Central memory CD4-positive, alpha-beta T cell (primary cell): ENCODE results near the gene GPC2.
A peak's percentile ranks its signal among the peaks of the same experiment; 100 is the strongest.
"Not testable (repeated sequence)": the region's sequence is repeated elsewhere in the genome, so short reads cannot be mapped to it uniquely, and the experiment has no call there.

Experiments used
- DNase-seq: peaks from one replicate; pipeline ENCODE4 v3.0.0; 2022

GPC2 gene

DNA sequence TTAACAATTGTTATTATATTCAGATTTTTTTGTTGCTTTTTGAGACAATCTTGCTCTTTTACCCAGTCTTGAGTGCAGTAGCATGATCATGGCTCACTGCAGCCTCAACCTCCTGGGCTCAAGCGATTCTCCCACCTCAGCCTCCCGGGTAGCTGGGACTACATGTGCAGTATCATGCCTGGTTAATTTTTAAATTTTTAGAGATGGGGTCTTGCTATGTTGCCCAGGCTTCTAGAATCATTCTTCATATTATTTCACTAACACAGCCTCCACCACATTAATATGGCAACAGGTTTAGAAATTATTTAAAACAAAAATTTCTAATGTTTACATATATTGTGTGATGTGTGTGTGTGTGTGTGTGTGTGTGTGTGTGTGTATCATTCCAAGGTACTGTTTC lies 29.9 kb downstream of the GPC2 start:
- DNase-seq, result no peak

GRCh38 chr7:100146350-100146749 lies 30.8 kb downstream of the GPC2 start:
- not testable (repeated sequence) for DNase-seq

- no peak for DNase-seq
Observed at GRCh38 chr7:100142461-100142860, 34.7 kb downstream of the GPC2 start.

GRCh38 chr7:100141555-100141949 lies 35.6 kb downstream of the GPC2 start:
- no peak for DNase-seq

DNA sequence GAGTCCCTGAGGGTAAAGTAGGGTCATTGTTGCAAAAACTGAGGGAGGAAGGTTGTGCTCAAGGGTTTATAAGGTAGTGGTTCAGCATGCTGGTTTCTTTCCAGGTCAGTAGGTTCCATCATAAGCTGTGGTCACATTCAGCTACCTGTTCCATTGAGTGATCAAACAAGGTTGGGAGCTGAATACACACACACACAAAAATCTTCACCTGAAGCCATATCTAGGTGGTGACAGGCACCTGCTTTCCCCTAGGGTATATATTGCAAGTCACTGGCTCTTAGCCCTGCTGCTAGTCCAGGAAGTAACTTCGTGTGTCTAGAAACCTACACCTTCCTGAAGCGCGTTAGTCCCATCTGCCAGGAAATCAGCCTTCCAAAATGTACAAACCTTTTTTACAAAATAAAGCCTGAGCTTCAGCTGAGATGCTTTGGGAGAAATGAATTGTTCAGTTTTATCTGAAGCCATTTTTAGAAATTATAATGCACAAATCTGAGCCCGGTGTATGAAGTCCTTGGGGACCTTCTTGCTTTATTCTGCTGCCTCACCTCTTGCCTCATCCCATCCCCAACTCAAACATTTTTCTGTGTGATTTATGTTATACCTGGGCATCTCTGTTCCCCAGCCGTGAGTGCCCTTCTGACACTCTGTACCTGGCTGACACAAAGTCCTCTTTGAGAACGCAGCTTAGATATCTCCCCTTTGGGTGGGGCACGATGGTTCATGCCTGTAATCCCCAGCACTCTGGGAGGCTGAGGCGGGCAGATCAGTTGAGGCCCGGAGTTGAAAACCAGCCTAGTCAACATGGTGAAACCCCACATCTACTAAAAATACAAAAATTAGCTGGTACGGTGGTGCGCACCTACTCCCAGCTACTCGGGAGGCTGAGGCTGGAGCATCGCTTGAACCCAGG lies 39.1 kb downstream of the GPC2 start:
- no peak for DNase-seq

DNA sequence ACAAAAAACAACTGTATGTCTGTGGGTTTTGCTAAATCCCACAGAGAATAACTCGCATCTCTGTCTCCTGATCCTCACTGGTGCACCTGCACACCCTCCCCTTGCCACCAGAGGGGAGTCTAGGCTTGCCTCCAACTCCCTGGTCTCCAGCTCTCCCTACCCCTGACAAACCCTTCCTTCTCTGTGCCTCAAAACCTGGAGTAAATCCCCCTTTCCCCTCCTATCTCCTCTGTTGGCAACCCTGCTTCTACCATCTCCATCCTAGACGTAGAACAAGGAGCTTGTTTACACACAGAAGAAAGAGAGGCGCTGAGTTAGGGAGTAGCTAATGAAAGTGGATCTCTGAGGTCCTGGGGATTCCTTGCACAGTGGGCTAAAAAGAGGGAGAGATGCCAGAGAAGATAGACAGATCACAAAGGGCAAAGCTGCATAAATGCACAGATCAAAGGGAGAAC lies 44.5 kb downstream of the GPC2 start:
- peak; percentile 57 for DNase-seq

- no peak for DNase-seq
Observed at GRCh38 chr7:100132126-100132525, 45.1 kb downstream of the GPC2 start.

DNA sequence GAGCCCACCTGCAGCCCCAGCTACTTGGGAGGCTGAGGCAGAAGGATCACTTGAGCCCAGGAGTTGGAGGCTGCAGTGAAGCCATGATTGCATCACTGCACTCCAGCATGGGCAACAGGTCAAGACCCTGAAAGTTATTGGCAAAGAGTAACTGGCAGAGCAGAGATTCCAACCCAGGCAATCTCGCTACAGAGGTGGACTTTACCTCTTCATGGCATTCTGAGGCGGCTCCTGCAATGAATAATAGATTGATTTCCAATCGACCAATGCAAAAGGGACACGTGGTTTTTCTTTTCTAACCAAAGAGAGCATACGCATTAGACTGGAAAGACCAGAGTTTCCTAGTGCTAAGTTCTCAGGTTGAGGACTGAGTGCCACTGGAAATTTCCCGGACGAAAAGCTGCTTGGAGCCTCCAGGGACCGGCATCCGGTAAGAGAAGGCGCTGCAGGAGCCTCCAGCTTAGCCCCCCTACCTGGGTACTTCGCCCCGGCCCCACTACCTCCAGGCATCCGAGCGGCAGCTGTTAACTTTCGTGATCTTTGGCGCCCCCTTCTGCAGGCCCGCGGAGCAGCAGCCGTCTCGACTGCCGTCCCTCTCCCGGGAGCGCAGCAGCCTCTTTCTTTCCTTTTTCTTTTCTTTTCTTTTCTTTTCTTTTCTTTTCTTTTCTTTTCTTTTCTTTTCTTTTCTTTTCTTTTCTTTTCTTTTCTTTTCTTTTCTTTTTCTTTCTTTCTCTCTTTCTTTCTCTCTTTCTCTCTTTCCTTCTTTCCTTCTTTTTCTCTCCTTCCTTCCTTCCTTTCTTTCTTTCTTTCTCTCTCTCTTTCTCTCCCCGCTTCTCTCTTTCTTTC lies 46.4 kb downstream of the GPC2 start:
- peak; percentile 74 for DNase-seq

GRCh38 chr7:100130220-100130607 lies 47.0 kb downstream of the GPC2 start:
- not testable (repeated sequence) for DNase-seq

DNA sequence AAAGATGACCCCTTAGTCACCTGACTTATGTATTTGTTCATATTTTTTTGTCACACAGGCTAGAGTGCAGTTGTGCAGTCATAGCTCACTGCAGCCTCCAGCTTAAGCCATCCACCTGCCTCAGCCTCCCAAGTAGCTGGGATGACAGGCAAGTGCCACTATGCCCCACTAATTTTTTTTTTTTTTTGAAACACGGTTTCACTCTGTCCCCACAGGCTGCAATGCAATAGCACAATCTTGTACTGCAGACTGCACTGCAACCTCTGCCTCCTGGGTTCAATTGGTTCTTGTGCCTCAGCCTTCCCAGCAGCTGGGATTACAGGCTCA lies 48.6 kb downstream of the GPC2 start:
- no peak for DNase-seq

GRCh38 chr7:100127866-100128636 lies 49.1 kb downstream of the GPC2 start:
- DNase-seq, result no peak

DNA sequence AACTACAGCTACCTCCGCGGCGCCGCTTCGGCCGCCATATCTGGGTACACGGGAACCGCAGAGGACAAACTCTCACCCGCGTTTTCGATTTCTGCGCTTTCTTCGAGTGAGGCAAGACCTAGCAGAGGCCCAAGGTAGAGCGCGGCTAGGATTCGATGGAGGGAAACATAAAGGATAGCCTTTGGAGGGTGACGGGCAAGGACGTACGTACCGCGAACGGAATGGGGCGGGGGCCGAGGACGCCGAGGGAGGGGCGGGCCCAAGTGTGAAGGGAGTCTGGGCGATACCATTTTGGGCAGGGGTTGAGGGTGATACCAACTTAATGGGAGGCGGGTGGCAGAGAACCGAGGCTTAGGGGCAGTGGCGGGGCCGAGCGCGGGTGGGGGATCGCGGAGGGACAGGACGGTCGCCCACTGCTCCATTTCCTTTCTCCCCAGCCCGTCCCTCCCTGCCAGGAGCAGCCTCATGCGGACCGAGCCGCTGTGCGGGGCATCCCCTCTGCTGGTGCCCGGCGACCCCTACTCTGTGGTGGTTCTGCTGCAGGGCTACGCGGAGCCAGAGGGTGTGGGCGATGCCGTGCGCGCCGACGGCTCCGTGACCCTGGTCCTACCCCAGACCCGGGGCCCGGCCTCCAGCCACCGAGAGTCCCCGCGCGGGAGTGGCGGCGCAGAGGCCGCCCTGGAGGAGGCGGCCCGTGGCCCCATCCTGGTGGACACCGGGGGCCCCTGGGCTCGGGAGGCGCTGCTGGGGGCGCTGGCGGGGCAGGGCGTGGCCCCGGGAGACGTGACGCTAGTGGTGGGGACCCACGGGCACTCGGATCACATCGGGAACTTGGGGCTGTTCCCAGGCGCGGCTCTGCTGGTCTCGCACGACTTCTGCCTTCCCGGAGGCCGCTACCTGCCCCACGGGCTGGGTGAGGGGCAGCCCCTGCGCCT lies 50.0 kb downstream of the GPC2 start, which contains the start of gene MBLAC1:
MBLAC1 (plus strand) TSS at position 37 of the 935 bp plus-strand sequence; CDS start at position 466, 429 bp downstream.
- peak; percentile 90 for DNase-seq

GRCh38 chr7:100126239-100126930 lies 50.8 kb downstream of the GPC2 start:
- no peak for DNase-seq

GRCh38 chr7:100124301-100125230 lies 52.6 kb downstream of the GPC2 start:
- no peak for DNase-seq

DNA sequence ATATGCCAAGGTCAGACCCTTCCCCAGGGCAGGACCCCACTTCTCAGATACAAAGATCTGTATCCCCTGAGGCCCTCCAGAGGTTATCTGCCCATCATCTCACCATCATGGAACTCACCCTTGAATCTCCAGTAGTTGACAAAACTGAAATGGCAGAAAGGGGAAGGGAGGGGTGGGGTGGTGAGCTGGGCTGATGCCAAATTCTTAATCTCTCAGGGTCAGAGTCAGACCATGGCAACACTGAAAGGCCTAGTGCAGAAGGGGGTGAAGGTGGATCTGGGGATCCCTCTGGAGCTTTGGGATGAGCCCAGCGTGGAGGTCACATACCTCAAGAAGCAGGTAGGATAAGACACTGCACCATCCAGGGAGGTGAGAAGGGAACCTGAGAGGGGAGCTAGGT lies 54.6 kb downstream of the GPC2 start:
- DNase-seq, result no peak

- DNase-seq, result no peak
Observed at GRCh38 chr7:100122067-100122466, 55.1 kb downstream of the GPC2 start.

DNA sequence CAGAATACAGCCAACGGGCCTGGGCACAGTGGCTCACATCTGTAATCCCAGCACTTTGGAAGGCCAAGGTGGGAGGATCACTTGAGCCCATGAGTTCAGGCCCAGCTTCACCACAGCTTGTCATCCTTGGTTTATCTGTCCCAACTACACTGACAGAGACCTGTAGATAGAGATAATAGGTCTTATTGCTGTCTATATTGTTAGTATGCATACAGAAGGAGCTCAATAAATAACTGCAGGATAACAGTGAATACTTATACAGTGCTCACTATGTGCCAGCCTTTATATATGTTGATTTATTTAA lies 56.5 kb downstream of the GPC2 start:
- DNase-seq, result no peak

- peak; percentile 76 for DNase-seq
Observed at GRCh38 chr7:100119970-100120732, 57.0 kb downstream of the GPC2 start.
